HepG2 (cell line): ENCODE measurements around the gene ZSCAN26. TPM values are rescaled to one million over a fixed set of nuclear protein-coding genes. Genes with fewer than 3 reads are reported as not detected.
A peak's percentile ranks its signal among the peaks of the same experiment; 100 is the strongest.

Experiments used
- ATF6 ChIP-seq: sonication (generic); formaldehyde crosslinking; conservative IDR thresholded peaks from 2 replicates; pipeline ENCODE4 v1.4.0; 2020; ENCODE audit warnings: missing genetic modification reagents
- ATF7-NPFF ChIP-seq: sonication (generic); formaldehyde crosslinking; IDR thresholded peaks from 2 replicates; pipeline ENCODE4 v1.8.1; 2023; ENCODE audit warnings: mild to moderate bottlenecking, low read depth, missing genetic modification reagents, moderate library complexity
- GMEB1 ChIP-seq: sonication (generic); formaldehyde crosslinking; IDR thresholded peaks from 2 replicates; pipeline ENCODE4 v1.5.1; 2020; ENCODE audit warnings: missing genetic modification reagents, mild to moderate bottlenecking, borderline replicate concordance
- KAT8 ChIP-seq: IDR thresholded peaks from 2 replicates; pipeline ENCODE4 v1.6.1; 2016; ENCODE audit warnings: missing genetic modification reagents, missing compliant biosample characterization
- LRRFIP1 ChIP-seq: sonication (generic); formaldehyde crosslinking; conservative IDR thresholded peaks from 2 replicates; pipeline ENCODE4 v1.4.0; 2020; ENCODE audit warnings: missing genetic modification reagents
- NCOA1 ChIP-seq: sonication (generic); formaldehyde crosslinking; IDR thresholded peaks from 2 replicates; pipeline ENCODE4 v1.9.0; 2021; ENCODE audit warnings: missing genetic modification reagents
- RAD21 ChIP-seq: fragments of 450-650 bp; formaldehyde crosslinking; IDR thresholded peaks from 2 replicates; pipeline ENCODE4 v1.5.0; 2020; ENCODE audit warnings: mild to moderate bottlenecking
- REXO4 ChIP-seq: sonication (generic); formaldehyde crosslinking; IDR thresholded peaks from 2 replicates; pipeline ENCODE4 v1.8.0; 2022; ENCODE audit warnings: missing genetic modification reagents, mild to moderate bottlenecking, borderline replicate concordance
- THAP11 ChIP-seq: IDR thresholded peaks from 2 replicates; pipeline ENCODE4 v1.6.1; 2016; ENCODE audit warnings: missing biosample characterization, missing genetic modification reagents
- U2AF2 ChIP-seq: fragments of 200-400 bp; formaldehyde crosslinking; IDR thresholded peaks from 2 replicates; pipeline ENCODE4 v1.6.1; 2017; ENCODE audit warnings: low read depth, mild to moderate bottlenecking, low read length
- ZMYM3 ChIP-seq: sonication (generic); formaldehyde crosslinking; IDR thresholded peaks from 2 replicates; pipeline ENCODE4 v1.5.1; 2020; ENCODE audit warnings: mild to moderate bottlenecking, missing genetic modification reagents
- ZNF256 ChIP-seq: sonication (generic); formaldehyde crosslinking; conservative IDR thresholded peaks from 2 replicates; pipeline ENCODE4 v1.4.0; 2020; ENCODE audit warnings: missing genetic modification reagents
- ZNF296 ChIP-seq: sonication (generic); formaldehyde crosslinking; conservative IDR thresholded peaks from 2 replicates; pipeline ENCODE4 v1.5.0; 2020; ENCODE audit warnings: mild to moderate bottlenecking, missing genetic modification reagents
- ZNF33A ChIP-seq: sonication (generic); formaldehyde crosslinking; IDR thresholded peaks from 2 replicates; pipeline ENCODE4 v1.5.1; 2020; ENCODE audit warnings: missing genetic modification reagents, mild to moderate bottlenecking, moderate library complexity, borderline replicate concordance
- ZNF414 ChIP-seq: sonication (generic); formaldehyde crosslinking; IDR thresholded peaks from 2 replicates; pipeline ENCODE4 v1.5.0; 2020; ENCODE audit warnings: missing genetic modification reagents
- ZNF605 ChIP-seq: sonication (generic); formaldehyde crosslinking; IDR thresholded peaks from 2 replicates; pipeline ENCODE4 v1.8.0; 2022; ENCODE audit warnings: mild to moderate bottlenecking, missing genetic modification reagents
- polyA plus RNA-seq, 8 experiments: library from polyadenylated mRNA; depleted of rRNA in 3 of 8; stranded (reverse) in 7 of 8; unstranded in 1 of 8; fragments of >200 nt; fragmentation: Illumina TruSeq in 4 of 8; extraction: Trizol in 4 of 8; gene quantifications; 2 replicates each; pipeline versions ENCODE4 v1.2.1 to v1.2.3, GENCODE V29; 2011 to 2016; ENCODE audit warnings: low read depth in 4 of 8, missing spikeins in 1 of 8, mixed read lengths in 1 of 8; ENCODE audit not compliant: insufficient read depth in 1 of 8
- total RNA-seq, 5 experiments: library from RNA; depleted of rRNA; stranded (reverse); fragments of >200 nt; fragmentation: Illumina TruSeq; extraction: Trizol; gene quantifications; 2 replicates each; pipeline ENCODE4 v1.2.3, GENCODE V29; 2016; ENCODE audit warnings: low read depth in 1 of 5

ZSCAN26 gene
- total and polyA plus RNA-seq, 2 of the 13 experiments (the other 11 are each of a cell fraction or from before 2014, with no cell fraction given) = 12.0 to 15.6 TPM

- TF ChIP-seq ATF7-NPFF (peak; percentile 86; the same call in 1 of the 2 replicates), KAT8 (peak; percentile 98), ZNF256 (no peak), REXO4 (CRISPR knock-in tag) (no peak), LRRFIP1 (CRISPR knock-in tag) (0 out of 2 replicates have a peak, but pooled peaks have one; percentile 65), ZMYM3 (CRISPR knock-in tag) (peak; percentile 53; the same call in 1 of the 2 replicates), U2AF2 (no peak), NCOA1 (no peak), ZNF33A (CRISPR knock-in tag) (no peak; the same call in 1 of the 2 replicates), RAD21 (CRISPR knock-in tag) (peak; percentile 45; the same call in 1 of the 2 replicates), ZNF605 (CRISPR knock-in tag) (0 out of 2 replicates have a peak, but pooled peaks have one; percentile 36), ZNF296 (CRISPR knock-in tag) (no peak; the same call in 1 of the 2 replicates), ZNF414 (CRISPR knock-in tag) (peak; percentile 83), GMEB1 (peak; percentile 57; the same call in 1 of the 2 replicates), ATF6 (CRISPR knock-in tag) (no peak), THAP11 (CRISPR knock-in tag) (peak; percentile 93)
Measured at GRCh38 chr6:28225056-28225834, 41.7 kb upstream of the ZSCAN26 start, which contains the start of gene ZSCAN9 (continued).
